Activated naive CD4-positive, alpha-beta T cell treated with anti-CD3 and anti-CD28 coated beads, Interleukin-2, amount 50 U/mL, for 24 hours (primary cell): ENCODE data around the gene WDR20.
"Not testable (repeated sequence)": the region's sequence is repeated elsewhere in the genome, so short reads cannot be mapped to it uniquely, and the experiment has no call there.

Experiments
- H3K27ac Mint-ChIP-seq: one replicate; pipeline ENCODE4 v1.8.0; 2021; ENCODE audit warnings: mild to moderate bottlenecking, mixed read lengths
- H3K27me3 Mint-ChIP-seq: one replicate; pipeline ENCODE4 v1.8.0; 2021; ENCODE audit warnings: mixed read lengths
- H3K36me3 Mint-ChIP-seq: one replicate; pipeline ENCODE4 v1.8.0; 2021; ENCODE audit warnings: mixed read lengths
- H3K4me1 Mint-ChIP-seq: one replicate; pipeline ENCODE4 v1.8.0; 2021; ENCODE audit warnings: mixed read lengths
- H3K4me3 Mint-ChIP-seq: one replicate; pipeline ENCODE4 v1.8.0; 2021; ENCODE audit warnings: mild to moderate bottlenecking, mixed read lengths
- H3K9me3 Mint-ChIP-seq: one replicate; pipeline ENCODE4 v1.8.0; 2021; ENCODE audit warnings: mixed read lengths

WDR20 gene

GRCh38 chr14:102139286-102140026 is at the start of gene WDR20:
Gene WDR20 (plus strand): TSS chr14:102139897. CDS start chr14:102139924, 27 bp downstream.
- H3K27ac Mint-ChIP-seq = peak within 1 kb of the TSS; percentile 98
- H3K36me3 Mint-ChIP-seq = peaks cover 2% of the 10 kb centered on the region
- peak within 1 kb of the TSS; percentile 97 for H3K4me3 Mint-ChIP-seq
- no peaks in the 10 kb centered on the region for H3K27me3 Mint-ChIP-seq
- H3K4me1 Mint-ChIP-seq = peaks cover 21% of the 10 kb centered on the region
- H3K9me3 Mint-ChIP-seq = no peaks in the 10 kb centered on the region

- Mint-ChIP-seq H3K36me3 (peaks cover 6% of the 10 kb centered on the region), H3K4me1 (peaks cover 18% of the 10 kb centered on the region), H3K9me3 (no peaks in the 10 kb centered on the region), H3K27me3 (no peaks in the 10 kb centered on the region), H3K27ac (peak overlapping the region; percentile 19), H3K4me3 (no peak overlapping the region)
These were observed 49.0 kb upstream of the WDR20 start for GRCh38 chr14:102090713-102091112.

GRCh38 chr14:102092806-102093205 is 46.9 kb upstream of the WDR20 start:
- no peaks in the 10 kb centered on the region for H3K9me3 Mint-ChIP-seq
- no peak overlapping the region for H3K4me3 Mint-ChIP-seq
- peaks cover 24% of the 10 kb centered on the region for H3K4me1 Mint-ChIP-seq
- H3K27me3 Mint-ChIP-seq = no peaks in the 10 kb centered on the region
- H3K27ac Mint-ChIP-seq = no peak overlapping the region
- no peaks in the 10 kb centered on the region for H3K36me3 Mint-ChIP-seq

- no peaks in the 10 kb centered on the region for H3K36me3 Mint-ChIP-seq
- H3K27me3 Mint-ChIP-seq = no peaks in the 10 kb centered on the region
- no peaks in the 10 kb centered on the region for H3K9me3 Mint-ChIP-seq
- H3K4me3 Mint-ChIP-seq = no peak overlapping the region
- no peak overlapping the region for H3K27ac Mint-ChIP-seq
- H3K4me1 Mint-ChIP-seq = peaks cover 18% of the 10 kb centered on the region
These were observed 45.6 kb upstream of the WDR20 start for GRCh38 chr14:102094101-102094500.

GRCh38 chr14:102095231-102095870 is 44.3 kb upstream of the WDR20 start:
- no peak overlapping the region for H3K4me3 Mint-ChIP-seq
- H3K4me1 Mint-ChIP-seq = peaks cover 6% of the 10 kb centered on the region
- H3K36me3 Mint-ChIP-seq = no peaks in the 10 kb centered on the region
- no peaks in the 10 kb centered on the region for H3K9me3 Mint-ChIP-seq
- no peak overlapping the region for H3K27ac Mint-ChIP-seq
- H3K27me3 Mint-ChIP-seq = no peaks in the 10 kb centered on the region

GRCh38 chr14:102095871-102096568 is 43.7 kb upstream of the WDR20 start:
- Mint-ChIP-seq H3K36me3 (no peaks in the 10 kb centered on the region), H3K4me3 (no peak overlapping the region), H3K4me1 (peaks cover 6% of the 10 kb centered on the region), H3K9me3 (no peaks in the 10 kb centered on the region), H3K27ac (no peak overlapping the region), H3K27me3 (no peaks in the 10 kb centered on the region)

GRCh38 chr14:102096569-102097188 is 43.0 kb upstream of the WDR20 start:
- H3K9me3 Mint-ChIP-seq = no peaks in the 10 kb centered on the region
- H3K36me3 Mint-ChIP-seq = no peaks in the 10 kb centered on the region
- H3K27ac Mint-ChIP-seq = peak overlapping the region; percentile 85
- no peak overlapping the region for H3K4me3 Mint-ChIP-seq
- no peaks in the 10 kb centered on the region for H3K27me3 Mint-ChIP-seq
- peaks cover 6% of the 10 kb centered on the region for H3K4me1 Mint-ChIP-seq

- Mint-ChIP-seq H3K4me1 (peaks cover 6% of the 10 kb centered on the region), H3K9me3 (no peaks in the 10 kb centered on the region), H3K4me3 (no peak overlapping the region), H3K27ac (no peak overlapping the region), H3K36me3 (no peaks in the 10 kb centered on the region), H3K27me3 (no peaks in the 10 kb centered on the region)
These were observed 42.1 kb upstream of the WDR20 start for GRCh38 chr14:102097441-102098135.

GRCh38 chr14:102103062-102103695 is 36.5 kb upstream of the WDR20 start:
- no peaks in the 10 kb centered on the region for H3K36me3 Mint-ChIP-seq
- H3K27me3 Mint-ChIP-seq = no peaks in the 10 kb centered on the region
- no peak overlapping the region for H3K27ac Mint-ChIP-seq
- H3K9me3 Mint-ChIP-seq = no peaks in the 10 kb centered on the region
- no peaks in the 10 kb centered on the region for H3K4me1 Mint-ChIP-seq
- H3K4me3 Mint-ChIP-seq = no peak overlapping the region

GRCh38 chr14:102105369-102105768 is 34.3 kb upstream of the WDR20 start:
- no peaks in the 10 kb centered on the region for H3K4me1 Mint-ChIP-seq
- H3K4me3 Mint-ChIP-seq = no peak overlapping the region
- no peak overlapping the region for H3K27ac Mint-ChIP-seq
- H3K27me3 Mint-ChIP-seq = no peaks in the 10 kb centered on the region
- H3K36me3 Mint-ChIP-seq = peaks cover 1% of the 10 kb centered on the region
- no peaks in the 10 kb centered on the region for H3K9me3 Mint-ChIP-seq

GRCh38 chr14:102109332-102109731 is 30.4 kb upstream of the WDR20 start:
- not testable (repeated sequence) for H3K9me3 Mint-ChIP-seq, H3K4me1 Mint-ChIP-seq, H3K36me3 Mint-ChIP-seq, H3K27me3 Mint-ChIP-seq, H3K4me3 Mint-ChIP-seq, H3K27ac Mint-ChIP-seq

GRCh38 chr14:102111101-102111500 is 28.6 kb upstream of the WDR20 start:
- Mint-ChIP-seq H3K27me3 (no peaks in the 10 kb centered on the region), H3K27ac (no peak overlapping the region), H3K9me3 (no peaks in the 10 kb centered on the region), H3K4me1 (no peaks in the 10 kb centered on the region), H3K36me3 (peaks cover 1% of the 10 kb centered on the region), H3K4me3 (no peak overlapping the region)

- Mint-ChIP-seq H3K4me1 (no peaks in the 10 kb centered on the region), H3K9me3 (no peaks in the 10 kb centered on the region), H3K36me3 (no peaks in the 10 kb centered on the region), H3K27ac (no peak overlapping the region), H3K4me3 (no peak overlapping the region), H3K27me3 (no peaks in the 10 kb centered on the region)
These were observed 23.1 kb upstream of the WDR20 start for GRCh38 chr14:102116361-102117180.

GRCh38 chr14:102117852-102118251 is 21.8 kb upstream of the WDR20 start:
- H3K36me3 Mint-ChIP-seq = no peaks in the 10 kb centered on the region
- H3K27ac Mint-ChIP-seq = no peak overlapping the region
- H3K4me1 Mint-ChIP-seq = no peaks in the 10 kb centered on the region
- H3K9me3 Mint-ChIP-seq = no peaks in the 10 kb centered on the region
- no peak overlapping the region for H3K4me3 Mint-ChIP-seq
- H3K27me3 Mint-ChIP-seq = no peaks in the 10 kb centered on the region
